ENCODE results near the gene DAPK2.

Gene DAPK2

DNA sequence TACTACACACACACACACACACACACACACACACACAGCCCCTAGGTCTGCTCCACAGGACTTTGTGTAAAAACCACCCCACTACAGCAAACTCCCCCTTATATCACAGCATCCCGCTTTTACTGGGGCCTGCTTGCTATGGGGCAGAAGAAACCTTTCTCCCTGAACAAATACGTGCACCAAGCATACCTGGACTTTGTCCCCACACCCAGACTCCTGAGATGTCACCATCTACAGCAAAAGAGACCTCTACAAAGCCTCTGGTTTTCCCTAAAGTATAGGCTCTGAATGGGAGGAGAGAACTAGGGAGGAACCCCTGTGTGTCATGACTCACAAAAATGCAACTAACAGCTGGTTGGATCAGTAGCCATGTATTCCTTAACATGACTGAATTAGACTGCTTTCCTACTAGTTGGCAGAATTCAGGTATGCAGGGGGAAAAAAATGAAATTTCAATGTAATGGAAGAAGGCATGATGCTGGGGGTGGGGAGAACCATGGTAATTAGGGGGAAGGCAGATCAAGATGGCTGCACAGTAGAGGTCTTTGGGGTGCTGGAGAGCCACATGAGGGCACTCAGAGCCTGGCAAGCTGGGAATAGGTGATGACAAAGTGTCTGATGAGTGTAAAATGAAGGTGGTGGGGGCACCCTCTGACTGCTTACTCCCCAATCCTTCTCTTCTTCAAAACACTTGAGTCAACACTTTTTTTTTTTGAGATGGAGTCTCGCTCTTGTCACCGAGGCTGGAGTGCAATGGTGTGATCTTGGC is 45.9 kb downstream of the DAPK2 start:
- H3K9me2 ChIP-seq (replicated peaks; ENCODE audit: low read depth, low read length): no peaks in the 10 kb centered on the region
- no peaks in the 10 kb centered on the region for H3K36me3 ChIP-seq (ENCODE audit: insufficient read depth, low read length)
- H3K4me3 ChIP-seq (ENCODE audit: low read length, poor library complexity, severe bottlenecking): no peak overlapping the region
- H3K4me2 ChIP-seq (ENCODE audit: low read depth, low read length, poor library complexity, severe bottlenecking): no peak overlapping the region
- H3K9me3 ChIP-seq (ENCODE audit: insufficient read depth, low read depth, low read length): no peaks in the 10 kb centered on the region
- no peaks in the 10 kb centered on the region for H3K27me3 ChIP-seq (ENCODE audit: insufficient read depth, low read length, poor library complexity, severe bottlenecking)
- no peak overlapping the region for H2AFZ ChIP-seq (ENCODE audit: low read length)
- H3K4me1 ChIP-seq (ENCODE audit: insufficient read depth, low read length, poor library complexity, severe bottlenecking): peaks cover 11% of the 10 kb centered on the region
- no peaks in the 10 kb centered on the region for H3K79me2 ChIP-seq (ENCODE audit: insufficient read depth, low read length)
- TF ChIP-seq EZH2phosphoT487 (IDR thresholded peaks at IDR 0.05; ENCODE audit: borderline replicate concordance): no peak
- TF ChIP-seq CTCF (conservative IDR thresholded peaks at IDR 0.05; ENCODE audit: low read length): no peak
- no peak overlapping the region for H3K9ac ChIP-seq (ENCODE audit: low read depth, low read length, poor library complexity, severe bottlenecking)
- H4K20me1 ChIP-seq (ENCODE audit: insufficient read depth, low read length, poor library complexity, severe bottlenecking): no peaks in the 10 kb centered on the region
- no peaks in the 10 kb centered on the region for H3F3A ChIP-seq (ENCODE audit: low read depth)

DNA sequence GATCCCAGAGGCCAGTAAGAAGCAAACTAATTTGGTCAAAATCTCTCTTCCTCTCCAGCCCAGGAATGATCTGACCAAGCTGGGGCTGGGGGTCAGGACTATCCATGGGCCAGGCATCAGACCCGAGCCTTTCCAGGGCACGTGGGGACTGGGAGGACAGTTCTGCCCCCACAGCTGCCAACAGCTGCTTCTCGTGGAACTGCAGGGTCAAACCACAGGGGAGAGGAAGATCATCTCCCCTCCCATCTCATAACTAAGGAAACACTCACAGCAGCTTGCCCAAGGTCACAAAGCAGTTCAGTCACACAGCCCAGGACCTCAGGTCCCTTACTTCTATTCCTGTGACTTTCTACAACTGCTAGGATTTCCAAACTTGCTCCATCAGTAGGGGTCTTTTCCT is 47.1 kb downstream of the DAPK2 start:
- Histone ChIP-seq H3K79me2 (ENCODE audit: insufficient read depth, low read length) (no peaks in the 10 kb centered on the region), H3K9me3 (ENCODE audit: insufficient read depth, low read depth, low read length) (no peaks in the 10 kb centered on the region), H3K9ac (ENCODE audit: low read depth, low read length, poor library complexity, severe bottlenecking) (peak overlapping the region; percentile 2), H4K20me1 (ENCODE audit: insufficient read depth, low read length, poor library complexity, severe bottlenecking) (no peaks in the 10 kb centered on the region), H3K4me3 (ENCODE audit: low read length, poor library complexity, severe bottlenecking) (no peak overlapping the region), H3K4me1 (ENCODE audit: insufficient read depth, low read length, poor library complexity, severe bottlenecking) (peaks cover 10% of the 10 kb centered on the region), H3K36me3 (ENCODE audit: insufficient read depth, low read length) (no peaks in the 10 kb centered on the region), H3K4me2 (ENCODE audit: low read depth, low read length, poor library complexity, severe bottlenecking) (no peak overlapping the region), H3K9me2 (replicated peaks; ENCODE audit: low read depth, low read length) (no peaks in the 10 kb centered on the region), H2AFZ (ENCODE audit: low read length) (no peak overlapping the region), H3F3A (ENCODE audit: low read depth) (no peaks in the 10 kb centered on the region), H3K27me3 (ENCODE audit: insufficient read depth, low read length, poor library complexity, severe bottlenecking) (no peaks in the 10 kb centered on the region)
- TF ChIP-seq EZH2phosphoT487 (IDR thresholded peaks at IDR 0.05; ENCODE audit: borderline replicate concordance): no peak
- TF ChIP-seq CTCF (conservative IDR thresholded peaks at IDR 0.05; ENCODE audit: low read length): no peak

- no peaks in the 10 kb centered on the region for H3K9me2 ChIP-seq (replicated peaks; ENCODE audit: low read depth, low read length)
- H3K9me3 ChIP-seq (ENCODE audit: insufficient read depth, low read depth, low read length): no peaks in the 10 kb centered on the region
- H3K79me2 ChIP-seq (ENCODE audit: insufficient read depth, low read length): no peaks in the 10 kb centered on the region
- H3K4me2 ChIP-seq (ENCODE audit: low read depth, low read length, poor library complexity, severe bottlenecking): no peak overlapping the region
- peaks cover 6% of the 10 kb centered on the region for H3K4me1 ChIP-seq (ENCODE audit: insufficient read depth, low read length, poor library complexity, severe bottlenecking)
- no peak overlapping the region for H3K9ac ChIP-seq (ENCODE audit: low read depth, low read length, poor library complexity, severe bottlenecking)
- no peak overlapping the region for H3K4me3 ChIP-seq (ENCODE audit: low read length, poor library complexity, severe bottlenecking)
- no peaks in the 10 kb centered on the region for H4K20me1 ChIP-seq (ENCODE audit: insufficient read depth, low read length, poor library complexity, severe bottlenecking)
- no peak overlapping the region for H2AFZ ChIP-seq (ENCODE audit: low read length)
- no peaks in the 10 kb centered on the region for H3F3A ChIP-seq (ENCODE audit: low read depth)
- no peaks in the 10 kb centered on the region for H3K27me3 ChIP-seq (ENCODE audit: insufficient read depth, low read length, poor library complexity, severe bottlenecking)
- TF ChIP-seq CTCF (conservative IDR thresholded peaks at IDR 0.05; ENCODE audit: low read length) (no peak), EZH2phosphoT487 (IDR thresholded peaks at IDR 0.05; ENCODE audit: borderline replicate concordance) (no peak)
- no peaks in the 10 kb centered on the region for H3K36me3 ChIP-seq (ENCODE audit: insufficient read depth, low read length)
Measured at GRCh38 chr15:63998489-63998888, 47.8 kb downstream of the DAPK2 start.

Measured in Loucy (cell line).